Epithelial cell of proximal tubule (primary cell): Measurements from ENCODE around the gene SSC5D. TPM values are rescaled to one million over a fixed set of nuclear protein-coding genes. Genes with fewer than 3 reads are reported as not detected.

Experiments used
- DNase-seq: peaks from one replicate; pipeline ENCODE4 v3.0.0-alpha.2; 2011; ENCODE audit warnings: low read depth
- H3K4me3 ChIP-seq: 2 replicates; pipeline ENCODE4 v1.5.1; 2011; ENCODE audit warnings: low read depth, mild to moderate bottlenecking, low read length
- total RNA-seq: library from RNA; depleted of rRNA; stranded (reverse); fragments of >200 nt; gene quantifications from 2 replicates; pipeline ENCODE4 v1.2.3, GENCODE V29; 2015
- TF ChIP-seq, protein P1 (sequence below): conservative IDR thresholded peaks from 2 replicates; pipeline ENCODE4 v1.5.1; 2012; ENCODE audit warnings: low read depth, mild to moderate bottlenecking, low read length

Gene SSC5D
- total RNA-seq, 1 donor from 2014 or later = 0.86 TPM

- DNase-seq = no peak
- H3K4me3 ChIP-seq = no peak overlapping the region
- TF ChIP-seq, protein P1, sequence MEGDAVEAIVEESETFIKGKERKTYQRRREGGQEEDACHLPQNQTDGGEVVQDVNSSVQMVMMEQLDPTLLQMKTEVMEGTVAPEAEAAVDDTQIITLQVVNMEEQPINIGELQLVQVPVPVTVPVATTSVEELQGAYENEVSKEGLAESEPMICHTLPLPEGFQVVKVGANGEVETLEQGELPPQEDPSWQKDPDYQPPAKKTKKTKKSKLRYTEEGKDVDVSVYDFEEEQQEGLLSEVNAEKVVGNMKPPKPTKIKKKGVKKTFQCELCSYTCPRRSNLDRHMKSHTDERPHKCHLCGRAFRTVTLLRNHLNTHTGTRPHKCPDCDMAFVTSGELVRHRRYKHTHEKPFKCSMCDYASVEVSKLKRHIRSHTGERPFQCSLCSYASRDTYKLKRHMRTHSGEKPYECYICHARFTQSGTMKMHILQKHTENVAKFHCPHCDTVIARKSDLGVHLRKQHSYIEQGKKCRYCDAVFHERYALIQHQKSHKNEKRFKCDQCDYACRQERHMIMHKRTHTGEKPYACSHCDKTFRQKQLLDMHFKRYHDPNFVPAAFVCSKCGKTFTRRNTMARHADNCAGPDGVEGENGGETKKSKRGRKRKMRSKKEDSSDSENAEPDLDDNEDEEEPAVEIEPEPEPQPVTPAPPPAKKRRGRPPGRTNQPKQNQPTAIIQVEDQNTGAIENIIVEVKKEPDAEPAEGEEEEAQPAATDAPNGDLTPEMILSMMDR = no peak
These were observed 22.0 kb upstream of the SSC5D start for GRCh38 chr19:55466241-55466614.

DNA sequence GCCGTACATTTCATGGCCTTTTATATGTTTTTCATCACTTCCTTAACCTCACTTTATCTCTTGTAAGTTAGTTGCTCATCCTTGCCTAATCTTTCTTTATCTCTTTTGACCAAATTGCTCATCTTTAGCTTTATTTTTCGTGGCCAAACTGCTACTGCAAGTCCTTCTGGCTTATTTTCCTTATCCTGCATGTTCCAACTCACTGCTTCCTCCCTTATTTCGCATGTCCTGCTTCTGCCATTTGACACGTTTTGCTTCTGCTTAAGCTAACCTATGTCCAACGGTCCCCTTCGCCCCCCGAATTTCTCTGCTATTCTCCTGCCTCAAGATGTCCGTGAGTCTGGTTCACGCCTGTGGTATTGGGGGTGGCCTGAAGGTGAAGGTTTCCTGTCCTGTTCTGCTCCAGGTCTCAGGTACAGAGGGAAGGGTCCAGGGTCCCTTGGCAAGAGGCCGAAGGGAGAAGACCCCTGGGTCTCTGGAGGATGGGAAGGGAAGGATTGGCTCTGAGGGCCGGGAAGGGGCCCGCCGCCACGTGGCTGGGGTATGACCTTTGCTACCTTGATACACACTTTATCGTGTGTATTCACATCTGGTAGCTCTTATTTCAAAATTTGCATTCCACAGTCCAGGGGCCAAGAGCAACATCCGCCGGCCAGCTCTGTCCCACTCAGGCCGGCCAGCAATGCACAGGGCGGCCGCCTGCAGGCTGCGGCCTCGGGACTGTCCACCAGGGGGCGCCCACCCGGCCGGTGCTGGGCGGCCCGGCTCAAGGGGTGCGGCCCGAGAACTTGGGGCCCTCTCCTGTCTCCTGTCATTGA, 20.8 kb upstream of the SSC5D start:
- H3K4me3 ChIP-seq = peak overlapping the region; percentile 14
- no peak for DNase-seq
- TF ChIP-seq, protein P1 = peak; percentile 92

DNA sequence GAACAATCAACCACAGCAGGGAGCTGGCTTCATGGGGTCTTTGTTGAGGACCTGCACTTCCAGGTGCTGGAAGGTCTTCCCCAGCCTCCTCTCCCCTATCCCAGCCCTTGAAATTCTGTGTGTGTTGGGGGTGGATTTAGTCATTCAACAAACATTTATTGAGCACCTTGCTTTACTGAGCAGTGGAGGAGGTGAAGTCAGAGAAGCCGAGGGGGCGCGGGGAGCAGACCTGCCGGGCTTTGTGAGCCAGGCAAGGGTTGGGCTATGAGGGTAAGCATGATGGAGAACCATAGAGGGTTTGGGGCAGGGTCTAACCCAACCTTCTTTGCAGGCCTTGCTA, 20.2 kb upstream of the SSC5D start:
- DNase-seq = no peak
- H3K4me3 ChIP-seq = peak overlapping the region; percentile 14
- TF ChIP-seq, protein P1 = no peak

GRCh38 chr19:55471266-55471665, 17.0 kb upstream of the SSC5D start:
- no peak overlapping the region for H3K4me3 ChIP-seq
- TF ChIP-seq, protein P1 = no peak
- no peak for DNase-seq

DNA sequence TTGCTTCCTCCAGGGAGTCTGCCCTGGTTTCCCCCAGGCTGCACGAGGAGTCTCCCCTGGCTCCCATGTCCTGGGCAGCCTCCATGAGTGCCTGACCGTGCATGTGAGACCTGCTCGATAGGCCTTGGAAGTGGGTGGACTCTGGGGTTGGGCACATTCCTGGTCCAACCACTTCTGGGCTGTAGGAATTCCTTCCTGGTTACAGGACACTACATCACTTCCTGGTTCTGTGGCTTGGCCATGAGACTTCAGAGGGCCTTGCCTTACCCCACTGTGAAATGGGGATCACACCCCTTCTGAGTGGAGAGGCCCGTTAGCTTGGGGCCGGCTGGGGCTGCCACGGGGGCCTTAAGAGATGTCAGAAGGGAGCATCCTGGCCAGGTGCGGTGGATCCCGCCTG, 15.8 kb upstream of the SSC5D start:
- H3K4me3 ChIP-seq = no peak overlapping the region
- no peak for DNase-seq
- TF ChIP-seq, protein P1 = no peak

- no peak for DNase-seq
- no peak overlapping the region for H3K4me3 ChIP-seq
- TF ChIP-seq, protein P1 = no peak
These were observed 14.8 kb upstream of the SSC5D start for GRCh38 chr19:55473225-55474012.
